Activated T-cell treated with anti-CD3 and anti-CD28 coated beads for 24 hours (primary cell): ENCODE data around the gene LDB1.

Source experiments
- DNase-seq: peaks from one replicate; pipeline ENCODE4 v3.0.0-alpha.2; 2020; ENCODE audit warnings: low read depth

The LDB1 gene

GRCh38 chr10:102113261-102113955 is 6.8 kb downstream of the LDB1 start:
- no peak for DNase-seq

GRCh38 chr10:102112210-102112817 is 7.9 kb downstream of the LDB1 start:
- DNase-seq, result no peak

- no peak for DNase-seq
Observed at GRCh38 chr10:102111276-102111675, 8.9 kb downstream of the LDB1 start.

GRCh38 chr10:102109166-102110116 is 10.7 kb downstream of the LDB1 start:
- DNase-seq, result no peak

- no peak for DNase-seq
Observed at GRCh38 chr10:102106998-102107397, 13.2 kb downstream of the LDB1 start.

- no peak for DNase-seq
Observed at GRCh38 chr10:102102421-102102820, 17.7 kb downstream of the LDB1 start.

GRCh38 chr10:102101152-102101551 is 19.0 kb downstream of the LDB1 start:
- no peak for DNase-seq

GRCh38 chr10:102096449-102096848 is 23.7 kb downstream of the LDB1 start:
- no peak for DNase-seq

GRCh38 chr10:102090772-102091171 is 29.4 kb downstream of the LDB1 start:
- DNase-seq, result no peak

GRCh38 chr10:102086196-102086595 is 34.0 kb downstream of the LDB1 start:
- no peak for DNase-seq

- no peak for DNase-seq
Observed at GRCh38 chr10:102085336-102085735, 34.8 kb downstream of the LDB1 start.

GRCh38 chr10:102083541-102083940 is 36.6 kb downstream of the LDB1 start:
- DNase-seq, result no peak

GRCh38 chr10:102072673-102073527 is 47.3 kb downstream of the LDB1 start:
- DNase-seq, result peak; percentile 69

- no peak for DNase-seq
Observed at GRCh38 chr10:102069071-102069470, 51.1 kb downstream of the LDB1 start.

GRCh38 chr10:102068216-102068615 is 52.0 kb downstream of the LDB1 start:
- DNase-seq, result no peak

- DNase-seq, result no peak
Observed at GRCh38 chr10:102067091-102067916, 52.9 kb downstream of the LDB1 start.

- DNase-seq, result no peak
Observed at GRCh38 chr10:102066399-102067088, 53.6 kb downstream of the LDB1 start.

- DNase-seq, result no peak
Observed at GRCh38 chr10:102065561-102066398, 54.4 kb downstream of the LDB1 start.

GRCh38 chr10:102064868-102065560 is 55.2 kb downstream of the LDB1 start, which contains the start of gene HPS6:
TSS of gene HPS6 (plus strand) at chr10:102065349. CDS start at chr10:102065475, 126 bp downstream.
- peak; percentile 85 for DNase-seq
